Liver (tissue), 9 donors: ENCODE measurements around the gene LRMDA. TPM values are rescaled to one million over a fixed set of nuclear protein-coding genes. Genes with fewer than 3 reads are reported as not detected.

ENCODE experiments used
- DNase-seq: peaks from one replicate; pipeline ENCODE4 v3.0.0-alpha.2; 2017; ENCODE audit warnings: low spot score
- H3K27ac ChIP-seq, 2 donors: one replicate each; pipeline ENCODE4 v1.7.0; 2013; ENCODE audit warnings: inconsistent platforms in 2 of 2, low read length in 2 of 2, control low read depth in 1 of 2, low read depth in 1 of 2, mild to moderate bottlenecking in 1 of 2
- H3K27me3 ChIP-seq, 4 donors: one replicate each; pipeline versions ENCODE4 v1.6.1 to v1.7.0; 2013; ENCODE audit warnings: low read length in 3 of 4, inconsistent platforms in 1 of 4, mild to moderate bottlenecking in 1 of 4, moderate library complexity in 1 of 4; ENCODE audit not compliant: control insufficient read depth in 4 of 4, insufficient read depth in 4 of 4
- H3K36me3 ChIP-seq, 4 donors: one replicate each; pipeline versions ENCODE4 v1.6.1 to v1.7.0; 2013; ENCODE audit warnings: low read length in 3 of 4, mild to moderate bottlenecking in 3 of 4, low read depth in 1 of 4, moderate library complexity in 1 of 4; ENCODE audit not compliant: control insufficient read depth in 4 of 4, insufficient read depth in 3 of 4
- H3K4me1 ChIP-seq, 4 donors: one replicate each; pipeline versions ENCODE4 v1.6.1 to v1.7.0; 2013; ENCODE audit warnings: low read length in 3 of 4, mild to moderate bottlenecking in 3 of 4, moderate library complexity in 1 of 4; ENCODE audit not compliant: control insufficient read depth in 4 of 4, insufficient read depth in 4 of 4
- H3K4me3 ChIP-seq, 3 donors: one replicate each; pipeline versions ENCODE4 v1.6.1 to v1.7.0; 2013; ENCODE audit warnings: low read length in 3 of 3, control low read depth in 1 of 3, low read depth in 1 of 3, mild to moderate bottlenecking in 1 of 3
- H3K9ac ChIP-seq, 2 donors: one replicate each; pipeline ENCODE4 v1.7.0; 2013; ENCODE audit warnings: low read length in 2 of 2, mild to moderate bottlenecking in 2 of 2, moderate library complexity in 2 of 2, control low read depth in 1 of 2, low read depth in 1 of 2
- H3K9me3 ChIP-seq, 4 donors: one replicate each; pipeline versions ENCODE4 v1.6.1 to v1.7.0; 2013; ENCODE audit warnings: low read length in 3 of 4; ENCODE audit not compliant: control insufficient read depth in 4 of 4
- ATF3 ChIP-seq: IDR thresholded peaks from 2 replicates; pipeline ENCODE4 v1.6.1; 2016; ENCODE audit warnings: antibody characterized with exemption
- CTCF ChIP-seq: fragments of 150-350 bp; IDR thresholded peaks from 2 replicates; pipeline ENCODE4 v1.5.1; 2017; ENCODE audit warnings: improper control_type of control experiment, low read depth, low read length; ENCODE audit not compliant: missing input control
- EGR1 ChIP-seq, 2 donors: IDR thresholded peaks; 2 replicates each; pipeline ENCODE4 v1.6.1; 2016 to 2018; ENCODE audit warnings: antibody characterized with exemption in 2 of 2, low read depth in 2 of 2
- FOXA2 ChIP-seq: IDR thresholded peaks from 2 replicates; pipeline ENCODE4 v1.6.1; 2016; ENCODE audit warnings: antibody characterized with exemption
- GABPA ChIP-seq, 2 donors: IDR thresholded peaks in 1 of 2; conservative IDR thresholded peaks in 1 of 2; 2 replicates each; pipeline ENCODE4 v1.6.1; 2016; ENCODE audit warnings: antibody characterized with exemption in 2 of 2, mild to moderate bottlenecking in 1 of 2, moderate library complexity in 1 of 2
- HNF4A ChIP-seq, 2 donors: conservative IDR thresholded peaks; 2 replicates each; pipeline ENCODE4 v1.6.1; 2016; ENCODE audit warnings: antibody characterized with exemption in 2 of 2, mild to moderate bottlenecking in 2 of 2
- HNF4G ChIP-seq: IDR thresholded peaks from 2 replicates; pipeline ENCODE4 v1.6.1; 2016; ENCODE audit warnings: antibody characterized with exemption
- JUND ChIP-seq, 2 donors: IDR thresholded peaks; 2 replicates each; pipeline ENCODE4 v1.6.1; 2016; ENCODE audit warnings: antibody characterized with exemption in 2 of 2
- MAX ChIP-seq: IDR thresholded peaks from 2 replicates; pipeline ENCODE4 v1.6.1; 2016; ENCODE audit warnings: antibody characterized with exemption
- NR2F2 ChIP-seq: IDR thresholded peaks from 2 replicates; pipeline ENCODE4 v1.6.1; 2016; ENCODE audit warnings: antibody characterized with exemption
- RAD21 ChIP-seq, 2 donors: IDR thresholded peaks; 2 replicates each; pipeline ENCODE4 v1.6.1; 2016; ENCODE audit warnings: antibody characterized with exemption in 2 of 2, mild to moderate bottlenecking in 2 of 2
- REST ChIP-seq: IDR thresholded peaks from 2 replicates; pipeline ENCODE4 v1.6.1; 2016; ENCODE audit warnings: antibody characterized with exemption, mild to moderate bottlenecking
- RXRA ChIP-seq, 2 donors: IDR thresholded peaks; 2 replicates each; pipeline ENCODE4 v1.6.1; 2017 to 2018; ENCODE audit warnings: antibody characterized with exemption in 2 of 2, mild to moderate bottlenecking in 1 of 2
- SP1 ChIP-seq: IDR thresholded peaks from 2 replicates; pipeline ENCODE4 v1.6.1; 2018; ENCODE audit warnings: antibody characterized with exemption, mild to moderate bottlenecking
- TAF1 ChIP-seq: conservative IDR thresholded peaks from 2 replicates; pipeline ENCODE4 v1.6.1; 2016; ENCODE audit warnings: antibody characterized with exemption, mild to moderate bottlenecking
- YY1 ChIP-seq: IDR thresholded peaks from 2 replicates; pipeline ENCODE4 v1.6.1; 2016; ENCODE audit warnings: antibody characterized with exemption, mild to moderate bottlenecking
- ZBTB33 ChIP-seq: IDR thresholded peaks from 2 replicates; pipeline ENCODE4 v1.6.1; 2016; ENCODE audit warnings: antibody characterized with exemption
- WGBS: extraction: QIAGEN DNeasy Blood & Tissue Kit; methylation state at CpG from one replicate; pipeline ENCODE4 v1.1.7; 2013; 5-methylcytosine and 5-hydroxymethylcytosine counted together
- polyA plus RNA-seq, 2 donors: library from polyadenylated mRNA; stranded (reverse) in 1 of 2; unstranded in 1 of 2; fragments of 200-250 nt in 1 of 2; fragments of >200 nt in 1 of 2; fragmentation: Nextera tagmentation in 1 of 2; extraction: Ambion mirVana in 1 of 2; gene quantifications; one replicate each; pipeline versions ENCODE4 v1.2.1 to v1.2.3, GENCODE V29; 2013 to 2015
- total RNA-seq, 2 donors: library from RNA; depleted of rRNA; stranded (reverse); fragments of >200 nt; gene quantifications; one replicate each; pipeline ENCODE4 v1.2.3, GENCODE V29; 2014
- donor health status: healthy.
- donor health status: healthy.
- donor health status: healthy.
- donor health status: healthy.
- donor health status: healthy.

Gene LRMDA
- total and polyA plus RNA-seq, 4 donors = 7.9 to 15.8 (median 11.3) TPM

GRCh38 chr10:76188216-76188615 is 756.8 kb downstream of the LRMDA start:
- TF ChIP-seq NR2F2 (no peak), JUND (IDR thresholded peaks at IDR 0.05) (no peak)
- Histone ChIP-seq H3K4me1 (no peaks in the 10 kb centered on the region), H3K4me3 (no peak overlapping the region), H3K36me3 (no peaks in the 10 kb centered on the region), H3K27me3 (no peaks in the 10 kb centered on the region), H3K27ac (no peak overlapping the region), H3K9ac (no peak overlapping the region), H3K9me3 (no peaks in the 10 kb centered on the region)
- 96% methylated on average over 3 of the region's 3 CpGs for WGBS
- no peak for DNase-seq

- Histone ChIP-seq H3K9me3 (no peaks in the 10 kb centered on the region), H3K9ac (no peak overlapping the region), H3K4me3 (no peak overlapping the region), H3K27me3 (no peaks in the 10 kb centered on the region), H3K27ac (no peak overlapping the region), H3K4me1 (no peaks in the 10 kb centered on the region), H3K36me3 (no peaks in the 10 kb centered on the region)
- WGBS = 96% methylated on average over 8 of the region's 8 CpGs
- no peak for DNase-seq
- TF ChIP-seq CTCF (no peak), ATF3 (no peak), GABPA (IDR thresholded peaks at IDR 0.05 in 1 of 2, conservative IDR thresholded peaks at IDR 0.05 in 1 of 2) (no peak), TAF1 (no peak), MAX (no peak), RXRA (IDR thresholded peaks at IDR 0.05) (no peak), YY1 (no peak), SP1 (no peak), HNF4A (conservative IDR thresholded peaks at IDR 0.05) (no peak), HNF4G (no peak)
Observed at GRCh38 chr10:76190634-76191270, 759.3 kb downstream of the LRMDA start.

- no peak for DNase-seq
- WGBS = 98% methylated on average over 1 of the region's 1 CpG
- Histone ChIP-seq H3K4me1 (peaks cover 0 to 3% (median under 1%) of the 10 kb centered on the region in 4 donors), H3K4me3 (no peak overlapping the region), H3K9me3 (no peaks in the 10 kb centered on the region), H3K27me3 (no peaks in the 10 kb centered on the region), H3K36me3 (no peaks in the 10 kb centered on the region), H3K27ac (no peak overlapping the region), H3K9ac (no peak overlapping the region)
- TF ChIP-seq YY1 = no peak
- no peak for TF ChIP-seq JUND (IDR thresholded peaks at IDR 0.05)
- no peak for TF ChIP-seq MAX
- no peak for TF ChIP-seq HNF4G
- TF ChIP-seq FOXA2 = no peak
- no peak for TF ChIP-seq ATF3
- TF ChIP-seq RXRA (IDR thresholded peaks at IDR 0.05) = no peak
- no peak for TF ChIP-seq TAF1
- no peak for TF ChIP-seq SP1
- no peak for TF ChIP-seq NR2F2
- no peak for TF ChIP-seq ZBTB33
- no peak for TF ChIP-seq EGR1 (IDR thresholded peaks at IDR 0.05; ENCODE audit: low read depth in 2 of 2)
- TF ChIP-seq RAD21 (IDR thresholded peaks at IDR 0.05) = no peak
- no peak for TF ChIP-seq REST
Observed at GRCh38 chr10:76191336-76191735, 759.9 kb downstream of the LRMDA start.
